Measurements from ENCODE around the gene RAPGEF6.

DNA sequence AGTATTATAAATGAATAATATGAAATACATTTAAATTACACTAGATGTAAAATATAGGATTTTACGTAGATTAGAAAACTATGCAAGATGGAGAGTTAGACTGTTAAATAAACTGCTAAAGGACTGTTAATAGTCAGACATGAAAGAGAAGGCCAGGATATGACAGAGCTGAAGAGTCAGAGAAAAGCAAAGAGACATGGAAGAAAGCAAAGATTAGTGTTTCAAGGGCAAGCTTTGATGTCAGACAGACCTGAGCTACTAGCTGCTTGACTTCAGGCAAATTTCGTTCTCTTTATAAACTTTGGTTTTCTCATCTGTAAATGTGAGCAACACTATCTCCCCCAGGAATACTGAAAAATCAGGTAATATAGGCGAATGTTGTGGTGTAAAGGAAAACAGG lies 161.3 kb downstream of the RAPGEF6 start:
- TF ChIP-seq POLR2A (IDR thresholded peaks at IDR 0.05; ENCODE audit: low read depth, low read length): no peak
- TF ChIP-seq POLR2AphosphoS5 (IDR thresholded peaks at IDR 0.05; ENCODE audit: low read depth, low read length): no peak
- no peak for TF ChIP-seq SPI1 (IDR thresholded peaks at IDR 0.05; ENCODE audit: low read depth, low read length)
- TF ChIP-seq TAF1 (IDR thresholded peaks at IDR 0.05; ENCODE audit: low read depth, low read length): no peak
- no peak for TF ChIP-seq PAX5 (IDR thresholded peaks at IDR 0.05; ENCODE audit: insufficient read depth, low read length, severe bottlenecking)
